ENCODE results near the gene RAB7A. TPM values are rescaled to one million over a fixed set of nuclear protein-coding genes. Genes with fewer than 3 reads are reported as not detected.

Gene RAB7A
- total and polyA plus RNA-seq, 2 of the 8 experiments (the other 6 are each of a cell fraction or from before 2014, with no cell fraction given): 179 to 195 TPM

GRCh38 chr3:128764863-128765262 is 38.9 kb downstream of the RAB7A start (continued):
- TF ChIP-seq RNF2 (IDR thresholded peaks at IDR 0.05; ENCODE audit: borderline replicate concordance, low read depth, low read length, missing control alignments, poor library complexity, severe bottlenecking) (no peak), SP1 (IDR thresholded peaks at IDR 0.05; ENCODE audit: low read depth, low read length) (no peak)

All from H1 (cell line).